DND-41 (cell line): ENCODE results near the gene C17orf75.

ENCODE experiments used
- ATAC-seq: fragments of 200-7000 bp; cut with Tn5 transposase; 3 replicates; pipeline ENCODE4 v1.9.1; 2021; ENCODE audit warnings: low read depth; ENCODE audit not compliant: insufficient read depth
- DNase-seq: peaks from one replicate; pipeline ENCODE4 v3.0.0-alpha.2; 2020
- H2AFZ ChIP-seq: 2 replicates; pipeline ENCODE4 v1.6.0; 2012; ENCODE audit warnings: low read depth, low read length
- H3K27ac ChIP-seq: 2 replicates; pipeline ENCODE4 v1.5.1; 2012; ENCODE audit warnings: low read length, inconsistent platforms
- H3K27me3 ChIP-seq: fragments of 200-600 bp; sonication (generic); 2 replicates; pipeline ENCODE4 v1.6.0; 2012; ENCODE audit warnings: low read length, mild to moderate bottlenecking, inconsistent platforms; ENCODE audit not compliant: insufficient read depth, poor library complexity
- H3K36me3 ChIP-seq: 2 replicates; pipeline ENCODE4 v1.5.1; 2012; ENCODE audit warnings: low read length, inconsistent platforms; ENCODE audit not compliant: insufficient read depth
- H3K4me1 ChIP-seq: 2 replicates; pipeline ENCODE4 v1.5.1; 2012; ENCODE audit warnings: mild to moderate bottlenecking, low read length; ENCODE audit not compliant: insufficient read depth
- H3K4me2 ChIP-seq: 2 replicates; pipeline ENCODE4 v1.6.0; 2012; ENCODE audit warnings: mild to moderate bottlenecking, moderate library complexity, low read length, inconsistent platforms; ENCODE audit not compliant: insufficient read depth
- H3K4me3 ChIP-seq, 2 experiments: fragments of 200-600 bp in 1 of 2; shearing (Covaris generic) in 1 of 2; 2 replicates each; pipeline ENCODE4 v1.5.1; 2012 to 2016; ENCODE audit warnings: inconsistent platforms in 2 of 2, low read length in 2 of 2, mild to moderate bottlenecking in 2 of 2, low read depth in 1 of 2, moderate library complexity in 1 of 2
- H3K79me2 ChIP-seq: 2 replicates; pipeline ENCODE4 v1.6.0; 2012; ENCODE audit warnings: low read length, inconsistent platforms; ENCODE audit not compliant: insufficient read depth
- H3K9ac ChIP-seq: 2 replicates; pipeline ENCODE4 v1.6.0; 2012; ENCODE audit warnings: low read depth, mild to moderate bottlenecking, inconsistent platforms, low read length, moderate library complexity
- H3K9me3 ChIP-seq: 2 replicates; pipeline ENCODE4 v1.5.1; 2012; ENCODE audit warnings: low read length, moderate library complexity, mild to moderate bottlenecking, inconsistent platforms; ENCODE audit not compliant: insufficient read depth, severe bottlenecking
- H4K20me1 ChIP-seq: 2 replicates; pipeline ENCODE4 v1.6.0; 2012; ENCODE audit warnings: low read length; ENCODE audit not compliant: insufficient read depth
- CTCF ChIP-seq: IDR thresholded peaks from 2 replicates; pipeline ENCODE4 v1.5.1; 2012; ENCODE audit warnings: borderline replicate concordance, low read length, moderate library complexity, mild to moderate bottlenecking; ENCODE audit not compliant: poor library complexity, severe bottlenecking; ENCODE audit errors: extremely low read depth
- EZH2 ChIP-seq: IDR thresholded peaks from 3 replicates; pipeline ENCODE4 v1.6.1; 2012; ENCODE audit warnings: borderline replicate concordance, low read depth, mild to moderate bottlenecking, moderate library complexity, low read length, inconsistent platforms; ENCODE audit not compliant: severe bottlenecking

The C17orf75 gene

GRCh38 chr17:32298721-32299579, 43.0 kb downstream of the C17orf75 start:
- no peak overlapping the region for H3K4me3 ChIP-seq
- H3K4me2 ChIP-seq = no peak overlapping the region
- ATAC-seq = no peak
- H3K9ac ChIP-seq = no peak overlapping the region
- no peaks in the 10 kb centered on the region for H3K9me3 ChIP-seq
- H3K36me3 ChIP-seq = no peaks in the 10 kb centered on the region
- H2AFZ ChIP-seq = no peak overlapping the region
- no peak for TF ChIP-seq CTCF
- TF ChIP-seq EZH2 = no peak
- H3K4me1 ChIP-seq = no peaks in the 10 kb centered on the region
- no peaks in the 10 kb centered on the region for H3K79me2 ChIP-seq
- H4K20me1 ChIP-seq = no peaks in the 10 kb centered on the region
- no peak overlapping the region for H3K27ac ChIP-seq
- no peak for DNase-seq
- H3K27me3 ChIP-seq = no peaks in the 10 kb centered on the region

GRCh38 chr17:32298298-32298697, 43.7 kb downstream of the C17orf75 start:
- H3K4me1 ChIP-seq = no peaks in the 10 kb centered on the region
- H3K79me2 ChIP-seq = no peaks in the 10 kb centered on the region
- DNase-seq (no peak), ATAC-seq (no peak)
- H3K9ac ChIP-seq = no peak overlapping the region
- TF ChIP-seq CTCF (no peak), EZH2 (no peak)
- H4K20me1 ChIP-seq = no peaks in the 10 kb centered on the region
- H3K36me3 ChIP-seq = no peaks in the 10 kb centered on the region
- no peaks in the 10 kb centered on the region for H3K27me3 ChIP-seq
- H3K4me3 ChIP-seq = no peak overlapping the region
- H2AFZ ChIP-seq = no peak overlapping the region
- H3K27ac ChIP-seq = no peak overlapping the region
- no peaks in the 10 kb centered on the region for H3K9me3 ChIP-seq
- H3K4me2 ChIP-seq = no peak overlapping the region

GRCh38 chr17:32297860-32298259, 44.1 kb downstream of the C17orf75 start:
- Histone ChIP-seq H3K36me3 (no peaks in the 10 kb centered on the region), H3K9ac (no peak overlapping the region), H3K4me2 (no peak overlapping the region), H2AFZ (no peak overlapping the region), H3K4me3 (no peak overlapping the region), H3K27ac (no peak overlapping the region), H3K79me2 (no peaks in the 10 kb centered on the region), H3K27me3 (no peaks in the 10 kb centered on the region), H4K20me1 (no peaks in the 10 kb centered on the region), H3K4me1 (no peaks in the 10 kb centered on the region), H3K9me3 (no peaks in the 10 kb centered on the region)
- DNase-seq (no peak), ATAC-seq (no peak)
- TF ChIP-seq CTCF (no peak), EZH2 (no peak)

- Histone ChIP-seq H3K4me2 (no peak overlapping the region), H3K9ac (no peak overlapping the region), H3K27ac (no peak overlapping the region), H2AFZ (no peak overlapping the region), H3K4me3 (no peak overlapping the region), H4K20me1 (no peaks in the 10 kb centered on the region), H3K36me3 (no peaks in the 10 kb centered on the region), H3K27me3 (no peaks in the 10 kb centered on the region), H3K4me1 (no peaks in the 10 kb centered on the region), H3K9me3 (no peaks in the 10 kb centered on the region), H3K79me2 (no peaks in the 10 kb centered on the region)
- no peak for DNase-seq
- ATAC-seq = no peak
- TF ChIP-seq EZH2 (no peak), CTCF (no peak)
Measured at GRCh38 chr17:32297424-32297823, 44.5 kb downstream of the C17orf75 start.
